ENCODE measurements around the gene PTPRR. TPM values are rescaled to one million over a fixed set of nuclear protein-coding genes. Genes with fewer than 3 reads are reported as not detected.
A peak's percentile ranks its signal among the peaks of the same experiment; 100 is the strongest.

The PTPRR gene
- total and polyA plus RNA-seq, 2 of the 4 experiments (the other 2 are of a cell fraction): 0.18 to 0.21 TPM

DNA sequence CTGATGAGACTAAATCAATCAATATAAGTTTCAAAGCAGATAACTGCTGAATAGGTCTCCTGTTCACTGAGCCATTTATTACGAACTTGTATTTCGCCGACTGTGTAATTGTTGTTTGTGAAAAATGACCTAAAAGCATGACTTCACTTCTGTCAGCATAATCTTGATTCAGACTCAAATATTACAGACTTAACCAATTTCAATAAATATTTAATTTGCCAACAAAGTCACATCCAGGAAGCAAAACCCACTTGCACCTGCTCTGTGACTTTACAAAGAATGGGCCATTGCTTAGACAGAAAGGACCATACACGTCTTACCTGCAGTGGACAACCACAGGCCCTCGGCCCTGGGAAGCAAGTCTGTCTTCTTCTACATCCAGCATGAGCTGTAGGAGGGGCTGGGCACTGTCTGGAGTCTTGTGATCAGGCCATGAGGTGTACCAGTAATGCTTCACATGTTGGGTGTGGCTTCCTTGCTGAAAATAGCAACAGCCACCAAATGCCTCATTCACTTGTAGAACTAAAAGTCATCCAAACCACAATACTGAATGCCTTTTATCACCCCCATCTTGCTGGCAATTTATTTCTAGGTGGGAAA, 259.8 kb downstream of the PTPRR start:
- Histone ChIP-seq H3K18ac (ENCODE audit: low read depth, low read length) (no peak overlapping the region), H3K4me1 (ENCODE audit: control insufficient read depth, insufficient read depth, low read length) (no peaks in the 10 kb centered on the region), H2BK5ac (ENCODE audit: low read depth, low read length, poor library complexity, severe bottlenecking) (peak overlapping the region; percentile 17), H2BK20ac (ENCODE audit: low read depth, low read length) (no peak overlapping the region), H2BK15ac (ENCODE audit: low read depth, low read length) (no peak overlapping the region), H2AK5ac (ENCODE audit: low read depth, low read length) (no peak overlapping the region), H3K23ac (ENCODE audit: low read depth, low read length) (no peak overlapping the region), H3K56ac (ENCODE audit: extremely low read depth, insufficient read depth, low read length) (no peak overlapping the region), H2AK9ac (replicated peaks; ENCODE audit: low read depth, low read length, poor library complexity) (no peak overlapping the region), H3K9me3 (ENCODE audit: control insufficient read depth, insufficient read depth, low read length) (no peaks in the 10 kb centered on the region), H2AFZ (replicated peaks; ENCODE audit: low read length, poor library complexity) (peak overlapping the region; percentile 76), H3K4ac (ENCODE audit: low read depth, low read length) (no peak overlapping the region), H3K27me3 (ENCODE audit: control insufficient read depth, insufficient read depth, low read length) (no peaks in the 10 kb centered on the region), H4K8ac (ENCODE audit: low read depth in 2 of 2, low read length in 2 of 2) (no peak overlapping the region), H3K79me1 (ENCODE audit: low read depth in 1 of 2, low read length in 2 of 2) (no peaks in the 10 kb centered on the region), H3K9me1 (ENCODE audit: insufficient read depth, low read length) (no peaks in the 10 kb centered on the region), H3K27ac (ENCODE audit: insufficient read depth, low read length) (no peak overlapping the region), H3K36me3 (ENCODE audit: control insufficient read depth, insufficient read depth, low read length) (no peaks in the 10 kb centered on the region), H3K4me2 (ENCODE audit: low read depth, low read length) (no peak overlapping the region), H4K91ac (ENCODE audit: insufficient read depth, low read depth, low read length) (no peak overlapping the region), H3K4me3 (ENCODE audit: insufficient read depth, low read depth, low read length) (no peak overlapping the region), H4K5ac (ENCODE audit: low read depth, low read length) (no peak overlapping the region), H3K9ac (ENCODE audit: low read depth, low read length) (no peak overlapping the region), H3K14ac (replicated peaks; ENCODE audit: low read depth, low read length) (0 out of 2 replicates have a peak overlapping the region, but pooled peaks have one; percentile 63), H2BK120ac (ENCODE audit: low read depth, low read length) (no peak overlapping the region), H4K20me1 (ENCODE audit: insufficient read depth, low read length) (no peaks in the 10 kb centered on the region)
- dilution Hi-C loops (cut with HindIII; ENCODE audit: low sequenced_read_pairs, unreplicated experiment): no loop called here
- in situ Hi-C loops (cut with MboI; ENCODE audit: low sequenced_read_pairs): no loop called here
- intact Hi-C loops (cut with micrococcal nuclease): no loop called here
- ATAC-seq (ENCODE audit: low read depth) (no peak), DNase-seq (peak; percentile 77)
- TF ChIP-seq, protein P1, sequence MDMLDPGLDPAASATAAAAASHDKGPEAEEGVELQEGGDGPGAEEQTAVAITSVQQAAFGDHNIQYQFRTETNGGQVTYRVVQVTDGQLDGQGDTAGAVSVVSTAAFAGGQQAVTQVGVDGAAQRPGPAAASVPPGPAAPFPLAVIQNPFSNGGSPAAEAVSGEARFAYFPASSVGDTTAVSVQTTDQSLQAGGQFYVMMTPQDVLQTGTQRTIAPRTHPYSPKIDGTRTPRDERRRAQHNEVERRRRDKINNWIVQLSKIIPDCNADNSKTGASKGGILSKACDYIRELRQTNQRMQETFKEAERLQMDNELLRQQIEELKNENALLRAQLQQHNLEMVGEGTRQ (IDR thresholded peaks at IDR 0.05; ENCODE audit: low read depth, low read length): peak; percentile 52; the same call in 1 of the 2 replicates
- TF ChIP-seq CHD1 (IDR thresholded peaks at IDR 0.05; ENCODE audit: low read depth, low read length) (no peak), MAFK (IDR thresholded peaks at IDR 0.05; ENCODE audit: low read depth, low read length) (peak; percentile 64; the same call in 1 of the 2 replicates)
- no CpG with 5 or more reads among the region's 5 CpGs for WGBS, 2 experiments (ENCODE audit: extremely low coverage in 2 of 2, insufficient read length in 1 of 2)
- CTCF ChIA-PET: no interaction called here
- no TSS peak for BruUV-seq (replicated peaks)
- POLR2A ChIA-PET (ENCODE audit: unreplicated experiment): no interaction called here

Measured in IMR-90 (cell line).